ENCODE measurements around the gene XPO5. TPM values are rescaled to one million over a fixed set of nuclear protein-coding genes. Genes with fewer than 3 reads are reported as not detected.

The XPO5 gene
- total and polyA plus RNA-seq, 2 experiments from 2014 or later: 28.5 to 95.2 TPM

GRCh38 chr6:43475516-43475915 is 100.3 kb downstream of the XPO5 start:
- H3K4me3 Mint-ChIP-seq: no peak overlapping the region
- H3K9me3 Mint-ChIP-seq: no peaks in the 10 kb centered on the region
- Histone ChIP-seq H4K20me1 (replicated peaks; ENCODE audit: insufficient read depth) (no peaks in the 10 kb centered on the region), H3K27ac (ENCODE audit: low read depth) (no peak overlapping the region), H3K9me2 (ENCODE audit: insufficient read depth) (no peaks in the 10 kb centered on the region), H3K27me3 (ENCODE audit: insufficient read depth) (no peaks in the 10 kb centered on the region), H3F3A (replicated peaks; ENCODE audit: low read depth) (no peaks in the 10 kb centered on the region), H3K36me3 (ENCODE audit: insufficient read depth) (no peaks in the 10 kb centered on the region), H3K4me2 (no peak overlapping the region), H3K79me2 (replicated peaks; ENCODE audit: insufficient read depth) (peaks cover 30% of the 10 kb centered on the region), H3K4me3 (no peak overlapping the region), H3K4me1 (ENCODE audit: insufficient read depth) (peaks cover 25% of the 10 kb centered on the region), H2AFZ (peak overlapping the region; percentile 74; the same call in 1 of the 2 replicates)
- ATAC-seq: no peak
- DNase-seq (ENCODE audit: low spot score): no peak
- no peak overlapping the region for H3K27ac Mint-ChIP-seq
- TF ChIP-seq POLR2AphosphoS5 (IDR thresholded peaks at IDR 0.05; ENCODE audit: low read depth) (no peak), ZNF462 (CRISPR knock-in tag; IDR thresholded peaks at IDR 0.05) (no peak), ZNF114 (CRISPR knock-in tag; IDR thresholded peaks at IDR 0.05) (no peak), ZNF331 (CRISPR knock-in tag; IDR thresholded peaks at IDR 0.05; ENCODE audit: low read depth) (no peak), JUNB (IDR thresholded peaks at IDR 0.05; ENCODE audit: unreplicated experiment) (no peak), EZH2 (IDR thresholded peaks at IDR 0.05; ENCODE audit: low read depth, unreplicated experiment) (no peak), REST (IDR thresholded peaks at IDR 0.05; ENCODE audit: unreplicated experiment) (no peak), EZH2phosphoT487 (IDR thresholded peaks at IDR 0.05; ENCODE audit: unreplicated experiment) (no peak), STAT1 (IDR thresholded peaks at IDR 0.05; ENCODE audit: unreplicated experiment) (no peak), CREB1 (CRISPR knock-in tag; IDR thresholded peaks at IDR 0.05; ENCODE audit: low read depth) (no peak), ETS1 (IDR thresholded peaks at IDR 0.05) (no peak), CTCF (conservative IDR thresholded peaks at IDR 0.05; ENCODE audit: low read depth in 2 of 2) (no peak), NANOG (IDR thresholded peaks at IDR 0.05; ENCODE audit: borderline replicate concordance) (no peak)
- H3K4me1 Mint-ChIP-seq: peaks cover 28% of the 10 kb centered on the region
- no peaks in the 10 kb centered on the region; the same call in 2 of the 3 replicates for H3K36me3 Mint-ChIP-seq (ENCODE audit: low read depth)
- H3K27me3 Mint-ChIP-seq (ENCODE audit: insufficient read depth, low read depth, poor library complexity): peaks cover 7% of the 10 kb centered on the region
